Measurements from ENCODE around the gene GUCA2A.

The GUCA2A gene

DNA sequence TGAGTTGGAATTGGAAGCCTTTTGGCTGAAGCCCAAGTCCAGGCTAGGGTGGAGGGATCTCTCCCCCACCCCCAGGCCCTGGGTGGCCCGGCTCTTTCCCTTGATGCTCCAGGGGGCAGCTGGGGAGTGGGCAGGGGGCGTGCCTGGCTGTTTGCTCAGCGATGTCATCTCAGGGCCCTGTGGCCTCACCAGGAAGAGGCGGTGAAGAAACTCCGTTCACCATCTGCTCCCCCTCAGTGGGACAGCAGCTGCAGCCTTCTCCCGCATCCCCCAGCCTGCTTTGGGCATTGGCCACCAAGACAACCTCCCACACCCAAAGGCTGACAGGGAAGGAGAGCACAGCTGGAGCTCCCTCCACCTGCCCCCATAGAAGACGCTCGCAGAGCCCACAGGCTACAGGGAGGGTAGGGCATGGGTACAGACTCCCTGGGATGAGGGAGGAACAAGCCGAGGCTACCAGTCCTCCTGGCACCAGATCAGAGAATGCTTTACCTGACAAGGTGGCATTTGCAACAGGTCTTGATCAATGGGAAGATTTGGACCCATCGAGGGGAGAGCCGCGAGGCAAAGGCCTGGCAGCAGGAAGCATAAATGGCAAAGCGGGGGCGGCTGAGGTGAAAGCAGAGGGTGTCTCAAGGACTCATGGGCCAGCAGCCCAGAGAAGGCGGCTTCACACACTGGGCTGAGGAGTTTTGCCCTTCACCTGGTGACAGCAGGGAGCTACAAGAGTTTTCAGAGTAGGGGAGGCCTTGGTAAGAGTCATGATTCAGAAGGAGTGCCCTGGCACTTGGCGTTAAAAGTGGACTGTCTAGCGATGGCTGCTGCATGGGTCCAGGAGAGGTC lies 6.5 kb upstream of the GUCA2A start:
- TF ChIP-seq, protein P1, sequence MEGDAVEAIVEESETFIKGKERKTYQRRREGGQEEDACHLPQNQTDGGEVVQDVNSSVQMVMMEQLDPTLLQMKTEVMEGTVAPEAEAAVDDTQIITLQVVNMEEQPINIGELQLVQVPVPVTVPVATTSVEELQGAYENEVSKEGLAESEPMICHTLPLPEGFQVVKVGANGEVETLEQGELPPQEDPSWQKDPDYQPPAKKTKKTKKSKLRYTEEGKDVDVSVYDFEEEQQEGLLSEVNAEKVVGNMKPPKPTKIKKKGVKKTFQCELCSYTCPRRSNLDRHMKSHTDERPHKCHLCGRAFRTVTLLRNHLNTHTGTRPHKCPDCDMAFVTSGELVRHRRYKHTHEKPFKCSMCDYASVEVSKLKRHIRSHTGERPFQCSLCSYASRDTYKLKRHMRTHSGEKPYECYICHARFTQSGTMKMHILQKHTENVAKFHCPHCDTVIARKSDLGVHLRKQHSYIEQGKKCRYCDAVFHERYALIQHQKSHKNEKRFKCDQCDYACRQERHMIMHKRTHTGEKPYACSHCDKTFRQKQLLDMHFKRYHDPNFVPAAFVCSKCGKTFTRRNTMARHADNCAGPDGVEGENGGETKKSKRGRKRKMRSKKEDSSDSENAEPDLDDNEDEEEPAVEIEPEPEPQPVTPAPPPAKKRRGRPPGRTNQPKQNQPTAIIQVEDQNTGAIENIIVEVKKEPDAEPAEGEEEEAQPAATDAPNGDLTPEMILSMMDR (conservative IDR thresholded peaks at IDR 0.05; ENCODE audit: low read length), result no peak
- no peak overlapping the region for H3K4me3 ChIP-seq (ENCODE audit: low read length)
- no peak for DNase-seq (ENCODE audit: low read depth)

DNA sequence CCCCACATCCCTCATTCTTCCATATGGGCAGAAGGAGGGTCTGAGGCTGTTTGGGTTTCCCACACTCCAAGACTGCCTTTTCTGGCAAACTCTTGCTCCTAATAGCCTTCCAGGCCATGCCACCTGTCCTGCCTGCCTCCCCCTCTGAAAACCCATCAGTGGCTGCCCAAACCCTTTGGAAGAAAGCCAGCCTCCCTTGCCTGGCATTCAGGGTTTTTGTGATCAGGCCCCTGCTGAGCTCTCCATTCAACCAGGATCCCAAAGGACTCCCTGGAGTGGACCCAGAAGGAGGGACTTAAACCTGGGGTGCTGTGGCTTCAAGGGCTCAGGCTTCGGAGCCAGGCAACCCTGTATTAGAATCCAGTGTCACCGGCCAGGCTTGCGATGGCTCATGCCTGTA lies 4.2 kb upstream of the GUCA2A start:
- TF ChIP-seq, protein P1 (conservative IDR thresholded peaks at IDR 0.05; ENCODE audit: low read length), result no peak
- DNase-seq (ENCODE audit: low read depth), result no peak
- H3K4me3 ChIP-seq (ENCODE audit: low read length), result no peak overlapping the region

DNA sequence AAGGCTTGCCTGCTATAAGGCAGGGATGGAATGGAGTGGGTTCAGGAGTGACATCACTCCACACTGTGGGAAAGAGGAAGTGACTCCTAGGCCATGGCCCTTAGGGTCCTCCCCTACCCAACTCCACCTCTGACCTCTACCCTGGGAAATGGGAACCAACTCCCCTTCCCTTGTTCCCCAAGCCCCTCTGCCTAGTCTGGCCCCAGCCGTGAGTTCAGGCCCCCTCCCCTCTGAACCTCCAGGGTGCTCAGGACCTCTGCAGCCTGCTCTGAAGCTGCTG lies 3.8 kb upstream of the GUCA2A start:
- H3K4me3 ChIP-seq (ENCODE audit: low read length), result no peak overlapping the region
- DNase-seq (ENCODE audit: low read depth), result no peak
- TF ChIP-seq, protein P1 (conservative IDR thresholded peaks at IDR 0.05; ENCODE audit: low read length), result no peak

DNA sequence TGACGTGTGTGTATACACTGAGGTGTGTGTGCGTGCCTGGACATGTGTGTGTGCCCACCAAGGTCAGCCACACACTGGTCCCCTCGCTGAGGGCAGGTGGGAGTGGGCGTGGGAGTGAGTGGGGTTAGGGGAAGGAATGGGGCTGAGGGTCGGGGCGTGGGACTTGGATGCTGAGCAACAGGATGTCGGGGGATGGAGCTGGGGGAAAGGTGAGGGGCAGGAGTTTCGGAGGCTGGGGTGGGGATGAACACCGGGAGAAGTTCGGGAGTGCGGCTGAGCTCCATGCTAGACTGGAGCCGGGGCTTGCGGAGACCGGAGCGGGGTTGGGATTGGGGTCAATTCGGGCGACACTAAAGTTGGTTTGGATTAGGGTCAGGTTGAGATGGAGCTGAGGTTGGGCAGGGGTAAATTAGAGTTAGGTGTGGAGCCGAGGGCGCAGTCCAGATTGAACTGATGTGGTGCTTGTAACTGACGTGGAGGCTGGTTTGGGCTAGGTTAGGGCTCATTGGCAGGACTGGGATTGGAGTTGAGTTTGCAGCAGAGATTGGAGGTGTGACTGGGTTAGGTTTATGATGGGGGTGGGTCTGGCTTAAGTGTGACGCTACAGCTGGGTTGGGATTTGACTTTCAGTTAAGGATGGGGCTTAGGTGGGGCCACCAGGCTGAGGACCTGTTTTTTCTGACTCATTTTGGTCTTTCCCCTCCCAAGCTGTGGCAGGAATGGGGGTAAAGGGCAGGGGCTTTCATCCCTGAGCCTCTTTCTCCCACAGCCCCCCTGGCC lies 3.3 kb upstream of the GUCA2A start:
- TF ChIP-seq, protein P1 (conservative IDR thresholded peaks at IDR 0.05; ENCODE audit: low read length), result no peak
- DNase-seq (ENCODE audit: low read depth), result no peak
- H3K4me3 ChIP-seq (ENCODE audit: low read length), result no peak overlapping the region

DNA sequence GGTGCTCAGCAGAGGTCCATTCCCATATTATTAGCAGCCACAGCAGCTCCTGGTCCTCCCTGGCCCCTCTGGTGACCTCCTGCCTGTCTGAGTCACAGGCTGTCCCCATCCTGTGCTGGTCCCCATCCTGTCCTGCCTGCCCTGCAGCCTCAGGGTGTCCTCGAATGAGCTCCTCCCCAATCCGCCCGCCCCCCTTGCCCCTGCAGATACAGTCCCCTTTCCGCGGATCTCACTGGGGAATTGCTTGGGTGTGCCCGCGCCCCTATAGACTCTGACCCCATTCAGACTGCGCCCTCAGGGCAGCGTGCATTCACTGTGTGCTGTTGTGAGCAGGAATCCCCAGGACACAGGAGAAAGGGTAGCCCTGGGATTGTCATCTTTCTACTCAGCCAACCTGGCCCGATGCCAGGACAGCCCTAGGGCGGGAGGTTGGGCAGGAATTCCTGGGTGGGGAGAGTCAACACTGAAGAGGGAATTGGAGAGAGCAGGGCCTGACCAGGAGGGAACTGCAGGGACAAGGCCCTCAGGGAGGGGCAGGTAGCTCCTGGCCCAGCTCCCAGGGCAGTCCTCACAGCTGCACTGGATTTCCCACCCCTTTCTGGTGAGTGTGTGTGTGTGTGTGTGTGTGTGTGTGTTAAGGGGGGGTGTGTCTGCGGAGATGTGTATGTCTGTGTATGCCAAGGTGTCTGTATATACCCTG lies 1.1 kb upstream of the GUCA2A start:
- DNase-seq (ENCODE audit: low read depth), result no peak
- TF ChIP-seq, protein P1 (conservative IDR thresholded peaks at IDR 0.05; ENCODE audit: low read length), result no peak
- no peak overlapping the region for H3K4me3 ChIP-seq (ENCODE audit: low read length)

DNA sequence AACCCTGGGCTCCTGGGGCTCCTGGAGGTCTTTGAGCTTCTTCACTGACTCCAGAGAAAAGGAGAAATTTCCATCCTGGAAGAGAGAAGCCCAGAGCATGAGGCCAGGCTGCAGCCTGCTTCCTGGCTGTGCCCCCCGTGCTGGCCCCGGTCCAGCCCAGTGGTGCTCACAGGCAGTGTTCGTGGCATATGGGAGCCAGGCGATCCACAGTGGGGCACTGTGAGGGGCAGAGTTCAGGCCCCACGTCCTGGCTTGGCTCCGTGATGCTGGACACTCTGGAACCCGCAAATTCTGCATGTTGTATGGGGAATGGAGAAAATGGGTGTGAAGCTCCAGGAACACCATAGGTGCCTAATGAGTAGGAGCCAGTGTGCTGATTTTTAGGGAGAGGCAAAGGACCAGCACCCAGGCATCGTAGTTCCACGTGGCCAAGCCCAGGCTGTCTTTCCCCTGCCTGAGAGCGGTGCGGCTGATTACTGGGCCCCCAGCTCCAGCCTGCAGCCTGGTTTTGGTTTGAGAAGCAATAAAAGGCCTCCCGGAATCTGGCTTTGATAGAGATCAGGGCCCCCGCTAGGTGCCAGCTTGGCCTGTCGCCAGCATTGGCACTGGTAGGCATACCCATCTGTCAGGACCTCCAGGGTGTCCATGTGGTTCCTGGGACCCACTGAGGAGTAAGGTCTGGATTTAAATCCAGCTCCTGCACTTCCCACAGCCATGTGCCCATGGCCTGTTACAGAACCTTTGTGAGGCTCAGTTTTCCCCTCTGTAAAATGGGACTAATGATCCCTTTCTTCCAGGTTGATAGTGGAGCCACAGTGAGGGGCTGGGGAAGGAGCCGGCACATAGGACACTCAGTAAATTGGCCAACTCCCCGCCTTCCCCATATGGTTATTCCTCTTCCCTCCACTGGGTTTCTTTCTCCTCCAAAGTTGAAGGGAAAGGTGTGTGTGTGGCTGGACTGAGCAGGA lies 725 bp downstream of the GUCA2A start:
- no peak for DNase-seq (ENCODE audit: low read depth)
- TF ChIP-seq, protein P1 (conservative IDR thresholded peaks at IDR 0.05; ENCODE audit: low read length), result no peak

More for the DNA sequence above, 725 bp downstream of the GUCA2A start:
- no peak overlapping the region for H3K4me3 ChIP-seq (ENCODE audit: low read length)
